GM20000 (cell line): Measurements from ENCODE around the gene PAFAH2.
"Not testable (repeated sequence)": the region's sequence is repeated elsewhere in the genome, so short reads cannot be mapped to it uniquely, and the experiment has no call there.

ENCODE experiments used
- DNase-seq: peaks from one replicate; pipeline ENCODE4 v3.0.0; 2012; ENCODE audit warnings: low spot score
- TF ChIP-seq, protein P1 (sequence below): IDR thresholded peaks from 2 replicates; pipeline ENCODE4 v1.5.1; 2012; ENCODE audit warnings: mild to moderate bottlenecking, control low read depth; ENCODE audit errors: extremely low read depth, missing control alignments

The PAFAH2 gene

GRCh38 chr1:25936947-25937346 is 60.9 kb downstream of the PAFAH2 start:
- TF ChIP-seq, protein P1, sequence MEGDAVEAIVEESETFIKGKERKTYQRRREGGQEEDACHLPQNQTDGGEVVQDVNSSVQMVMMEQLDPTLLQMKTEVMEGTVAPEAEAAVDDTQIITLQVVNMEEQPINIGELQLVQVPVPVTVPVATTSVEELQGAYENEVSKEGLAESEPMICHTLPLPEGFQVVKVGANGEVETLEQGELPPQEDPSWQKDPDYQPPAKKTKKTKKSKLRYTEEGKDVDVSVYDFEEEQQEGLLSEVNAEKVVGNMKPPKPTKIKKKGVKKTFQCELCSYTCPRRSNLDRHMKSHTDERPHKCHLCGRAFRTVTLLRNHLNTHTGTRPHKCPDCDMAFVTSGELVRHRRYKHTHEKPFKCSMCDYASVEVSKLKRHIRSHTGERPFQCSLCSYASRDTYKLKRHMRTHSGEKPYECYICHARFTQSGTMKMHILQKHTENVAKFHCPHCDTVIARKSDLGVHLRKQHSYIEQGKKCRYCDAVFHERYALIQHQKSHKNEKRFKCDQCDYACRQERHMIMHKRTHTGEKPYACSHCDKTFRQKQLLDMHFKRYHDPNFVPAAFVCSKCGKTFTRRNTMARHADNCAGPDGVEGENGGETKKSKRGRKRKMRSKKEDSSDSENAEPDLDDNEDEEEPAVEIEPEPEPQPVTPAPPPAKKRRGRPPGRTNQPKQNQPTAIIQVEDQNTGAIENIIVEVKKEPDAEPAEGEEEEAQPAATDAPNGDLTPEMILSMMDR: no peak
- DNase-seq: no peak

DNA sequence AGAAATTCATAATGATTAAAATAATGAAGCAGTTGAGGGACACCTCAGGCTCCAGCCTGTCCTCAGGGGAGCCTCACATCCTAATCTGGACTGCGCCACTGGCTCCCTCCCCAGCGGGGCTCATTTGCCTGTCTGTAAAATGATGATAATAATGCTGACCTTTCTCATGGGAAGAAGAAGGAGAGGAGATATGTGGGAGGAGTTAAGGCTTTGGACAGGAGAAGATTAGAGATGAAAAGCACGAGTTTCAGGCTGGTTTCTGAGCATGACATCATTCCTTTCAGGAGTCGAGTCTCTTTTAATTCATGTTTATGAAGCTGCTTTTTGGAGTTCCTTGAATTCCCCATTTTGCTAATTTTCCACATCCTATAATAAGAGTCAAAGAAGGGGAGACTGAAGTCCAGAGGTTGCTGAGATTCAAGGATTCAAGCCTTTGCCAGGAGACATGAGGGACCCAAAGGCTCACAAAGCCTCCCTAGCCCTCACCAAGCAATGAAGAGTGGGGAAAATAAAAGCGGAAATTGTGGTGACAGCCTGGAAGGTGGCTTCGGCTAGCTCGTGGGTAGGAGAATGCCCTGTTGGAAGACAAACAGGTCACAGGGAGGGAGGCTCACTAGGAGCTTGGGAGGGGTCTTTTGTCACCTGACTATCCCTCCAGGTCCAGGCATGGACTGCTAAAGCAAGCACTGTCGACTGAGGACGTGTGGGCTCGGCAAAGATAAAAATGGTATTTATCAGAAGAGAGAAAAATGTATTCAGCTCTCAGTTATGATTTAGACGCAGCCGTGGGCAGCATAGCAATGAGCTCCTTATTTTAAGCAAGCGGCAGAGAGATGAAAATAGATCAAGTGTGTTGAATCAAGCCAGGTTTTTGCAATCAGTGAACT is 64.1 kb downstream of the PAFAH2 start:
- no peak for DNase-seq
- TF ChIP-seq, protein P1: no peak

DNA sequence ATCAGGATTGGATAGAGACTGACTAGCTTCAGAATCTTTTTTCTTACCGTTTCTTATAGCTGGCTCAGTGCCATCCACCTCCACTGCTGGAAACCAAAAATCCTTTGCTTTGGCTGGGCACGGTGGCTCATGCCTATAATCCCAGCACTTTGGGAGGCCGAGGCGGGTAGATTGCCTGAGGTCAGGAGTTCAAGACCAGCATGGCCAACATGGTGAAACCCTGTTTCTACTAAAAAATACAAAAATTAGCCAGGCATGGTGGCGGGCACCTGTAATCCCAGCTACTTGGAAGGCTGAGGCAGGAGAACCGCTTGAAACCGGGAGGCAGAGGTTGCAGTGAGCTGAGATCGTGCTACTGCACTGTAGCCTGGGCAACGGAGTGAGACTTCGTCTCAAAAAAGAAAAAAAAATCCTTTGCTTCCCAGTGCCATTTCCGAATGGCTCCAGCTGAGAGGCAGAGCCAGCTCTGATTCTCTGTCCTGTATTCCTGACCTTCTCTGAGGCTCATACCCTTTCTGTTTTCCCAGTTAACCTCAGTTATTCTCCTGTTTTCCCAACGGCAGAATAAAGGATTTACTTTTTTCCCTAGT is 65.0 kb downstream of the PAFAH2 start:
- DNase-seq: not testable (repeated sequence)

DNA sequence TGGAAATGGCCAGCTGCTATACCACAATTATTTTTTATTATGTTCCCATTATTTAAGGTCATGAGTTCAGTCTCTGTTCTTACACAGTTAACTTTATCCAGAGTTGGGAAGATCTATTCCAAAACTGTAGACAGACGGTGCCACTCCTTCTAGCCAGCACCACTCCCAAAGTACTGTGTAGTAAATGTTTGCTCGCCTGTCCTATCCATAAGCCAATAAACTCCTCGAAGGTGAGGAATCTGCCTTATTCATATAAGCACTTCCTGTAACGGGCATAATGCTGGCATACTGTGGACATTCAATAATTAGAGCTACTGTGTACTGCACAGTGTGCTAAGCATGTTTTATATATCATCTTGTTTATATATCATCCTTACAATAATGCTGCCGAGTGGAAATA is 65.5 kb downstream of the PAFAH2 start:
- TF ChIP-seq, protein P1: no peak
- DNase-seq: no peak

GRCh38 chr1:25929016-25929415 is 68.8 kb downstream of the PAFAH2 start:
- no peak for DNase-seq
- TF ChIP-seq, protein P1: no peak

DNA sequence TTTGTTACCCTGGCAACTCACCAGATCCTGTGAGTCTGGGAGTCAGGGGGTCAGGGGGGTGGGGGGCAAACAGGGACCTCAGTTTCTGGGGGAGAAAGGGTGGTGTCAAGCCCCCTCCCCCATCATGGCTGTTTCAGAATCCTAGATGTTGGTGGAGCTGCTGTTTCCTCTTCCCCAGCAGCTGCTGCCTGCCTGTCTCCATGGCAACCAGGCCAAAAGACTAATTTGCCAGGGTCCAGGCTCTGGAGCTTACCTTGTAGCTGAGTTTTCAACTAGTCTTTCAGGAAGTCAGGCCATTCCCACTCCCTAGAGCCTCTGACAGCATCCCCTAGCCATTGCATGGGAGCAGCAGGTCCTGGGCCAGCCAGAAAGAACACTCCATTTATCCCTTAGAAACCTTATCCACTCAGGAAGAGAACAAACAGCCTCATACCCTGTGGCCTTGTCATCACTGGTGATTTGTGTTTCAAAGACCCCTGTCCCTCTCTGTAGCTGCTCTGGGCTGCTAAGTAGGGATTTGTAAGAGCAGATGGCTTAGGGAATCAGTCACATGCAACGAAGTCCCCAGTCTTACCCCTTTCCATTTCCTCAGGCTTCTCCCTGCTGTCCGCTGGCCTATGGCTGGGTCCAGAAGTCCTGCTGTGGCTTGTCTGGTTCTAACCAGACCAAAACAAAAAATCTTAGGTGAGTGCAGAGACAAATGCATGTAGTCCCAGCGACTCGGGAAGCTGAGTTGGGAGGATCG is 70.2 kb downstream of the PAFAH2 start:
- TF ChIP-seq, protein P1: no peak
- DNase-seq: no peak

DNA sequence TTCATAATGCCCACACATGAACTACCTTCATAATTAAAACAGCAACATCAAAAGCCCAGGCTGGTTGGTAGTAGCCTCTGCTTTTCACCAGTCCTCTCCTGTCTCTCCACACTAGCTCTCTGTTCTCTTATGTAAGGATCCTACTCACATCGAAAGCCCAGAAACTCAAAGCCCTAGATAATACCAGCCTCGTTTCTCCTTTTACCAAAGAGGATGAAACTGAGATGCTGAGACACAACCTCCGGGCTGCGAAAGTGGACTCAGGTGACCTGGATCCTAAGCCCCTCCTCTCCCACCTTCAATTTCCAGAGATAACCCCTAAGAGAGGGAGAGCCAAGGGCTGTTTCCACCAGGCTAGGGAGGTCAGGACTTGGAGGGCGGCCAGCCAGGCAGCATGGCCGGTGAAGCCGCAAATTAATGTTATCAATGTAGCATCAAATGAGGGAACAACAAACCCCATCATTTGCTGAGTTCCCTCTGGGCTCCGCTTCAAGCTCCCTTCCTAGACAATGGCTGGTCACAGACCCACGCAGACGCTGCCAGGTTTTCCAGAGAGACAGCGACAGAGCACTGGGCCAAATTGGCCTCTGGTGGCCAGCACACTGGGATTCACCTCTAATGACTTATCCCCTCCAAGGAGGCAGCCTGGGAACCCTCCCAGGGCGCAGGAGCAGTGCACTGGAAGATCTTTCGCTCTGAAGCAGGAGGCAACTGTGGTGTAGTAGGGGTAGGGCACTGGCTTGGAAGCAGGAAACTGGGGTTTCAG is 70.9 kb downstream of the PAFAH2 start:
- TF ChIP-seq, protein P1: no peak
- no peak for DNase-seq
